ENCODE data around the gene INTS11.

Gene INTS11

GRCh38 chr1:1333551-1334241 is 9.2 kb upstream of the INTS11 start:
- Histone ChIP-seq H3K36me3 (ENCODE audit: control insufficient read depth, insufficient read depth, low read length) (no peaks in the 10 kb centered on the region), H3K9ac (no peak overlapping the region), H3K4me3 (ENCODE audit: low read depth, low read length) (no peak overlapping the region), H3K4me2 (ENCODE audit: low read length) (no peak overlapping the region), H3K9me3 (ENCODE audit: control insufficient read depth, low read length) (no peaks in the 10 kb centered on the region), H3K27ac (no peak overlapping the region), H2AFZ (no peak overlapping the region), H3K79me2 (peaks cover 2% of the 10 kb centered on the region), H3K4me1 (no peaks in the 10 kb centered on the region), H3K27me3 (ENCODE audit: control insufficient read depth, insufficient read depth, low read length) (no peaks in the 10 kb centered on the region)
- no peak for TF ChIP-seq CTCF (IDR thresholded peaks at IDR 0.05)

- Histone ChIP-seq H3K27ac (no peak overlapping the region), H3K4me2 (ENCODE audit: low read length) (no peak overlapping the region), H3K27me3 (ENCODE audit: control insufficient read depth, insufficient read depth, low read length) (no peaks in the 10 kb centered on the region), H3K4me3 (ENCODE audit: low read depth, low read length) (no peak overlapping the region), H3K9ac (no peak overlapping the region), H3K36me3 (ENCODE audit: control insufficient read depth, insufficient read depth, low read length) (no peaks in the 10 kb centered on the region), H3K4me1 (no peaks in the 10 kb centered on the region), H3K79me2 (peaks cover 2% of the 10 kb centered on the region), H3K9me3 (ENCODE audit: control insufficient read depth, low read length) (no peaks in the 10 kb centered on the region), H2AFZ (no peak overlapping the region)
- no peak for TF ChIP-seq CTCF (IDR thresholded peaks at IDR 0.05)
Observed at GRCh38 chr1:1332774-1333480, 8.5 kb upstream of the INTS11 start.

- Histone ChIP-seq H3K4me1 (no peaks in the 10 kb centered on the region), H3K9ac (no peak overlapping the region), H2AFZ (no peak overlapping the region), H3K4me2 (ENCODE audit: low read length) (no peak overlapping the region), H3K4me3 (ENCODE audit: low read depth, low read length) (no peak overlapping the region), H3K9me3 (ENCODE audit: control insufficient read depth, low read length) (no peaks in the 10 kb centered on the region), H3K27ac (no peak overlapping the region), H3K27me3 (ENCODE audit: control insufficient read depth, insufficient read depth, low read length) (no peaks in the 10 kb centered on the region), H3K36me3 (ENCODE audit: control insufficient read depth, insufficient read depth, low read length) (no peaks in the 10 kb centered on the region), H3K79me2 (peaks cover 2% of the 10 kb centered on the region)
- TF ChIP-seq CTCF (IDR thresholded peaks at IDR 0.05): no peak
Observed at GRCh38 chr1:1332031-1332755, 7.7 kb upstream of the INTS11 start.

- H3K4me1 ChIP-seq: no peaks in the 10 kb centered on the region
- H3K9me3 ChIP-seq (ENCODE audit: control insufficient read depth, low read length): no peaks in the 10 kb centered on the region
- H3K27me3 ChIP-seq (ENCODE audit: control insufficient read depth, insufficient read depth, low read length): no peaks in the 10 kb centered on the region
- peaks cover 2% of the 10 kb centered on the region for H3K79me2 ChIP-seq
- TF ChIP-seq CTCF (IDR thresholded peaks at IDR 0.05): no peak
- H3K27ac ChIP-seq: no peak within 1 kb of the TSS
- no peak within 1 kb of the TSS for H3K4me2 ChIP-seq (ENCODE audit: low read length)
- H3K4me3 ChIP-seq (ENCODE audit: low read depth, low read length): no peak within 1 kb of the TSS
- H3K36me3 ChIP-seq (ENCODE audit: control insufficient read depth, insufficient read depth, low read length): no peaks in the 10 kb centered on the region
- H3K9ac ChIP-seq: no peak within 1 kb of the TSS
- H2AFZ ChIP-seq: no peak within 1 kb of the TSS
Observed at GRCh38 chr1:1331068-1331965, 6.9 kb upstream of the INTS11 start, which contains the start of gene TAS1R3. TSS of gene TAS1R3 (plus strand) at chr1:1331280. CDS start at chr1:1331346, 66 bp downstream.

Data from parathyroid adenoma (tissue), 2 donors.